ENCODE results near the gene ANKRD60.

ANKRD60 gene

GRCh38 chr20:58223358-58223941 lies 5.0 kb downstream of the ANKRD60 start:
- DNase-seq (ENCODE audit: low spot score) = no peak

GRCh38 chr20:58222446-58222845 lies 6.0 kb downstream of the ANKRD60 start:
- DNase-seq (ENCODE audit: low spot score) = no peak

GRCh38 chr20:58219342-58219700 lies 9.1 kb downstream of the ANKRD60 start:
- DNase-seq (ENCODE audit: low spot score) = no peak

GRCh38 chr20:58218665-58219341 lies 9.7 kb downstream of the ANKRD60 start:
- no peak for DNase-seq (ENCODE audit: low spot score)

GRCh38 chr20:58216334-58216733 lies 12.1 kb downstream of the ANKRD60 start:
- no peak for DNase-seq (ENCODE audit: low spot score)

- no peak for DNase-seq (ENCODE audit: low spot score)
Observed at GRCh38 chr20:58215116-58215515, 13.3 kb downstream of the ANKRD60 start.

GRCh38 chr20:58214310-58214709 lies 14.1 kb downstream of the ANKRD60 start:
- no peak for DNase-seq (ENCODE audit: low spot score)

GRCh38 chr20:58213716-58214115 lies 14.7 kb downstream of the ANKRD60 start:
- no peak for DNase-seq (ENCODE audit: low spot score)

GRCh38 chr20:58213121-58213520 lies 15.3 kb downstream of the ANKRD60 start:
- DNase-seq (ENCODE audit: low spot score) = no peak

- no peak for DNase-seq (ENCODE audit: low spot score)
Observed at GRCh38 chr20:58212636-58213035, 15.8 kb downstream of the ANKRD60 start.

GRCh38 chr20:58210398-58210747 lies 18.1 kb downstream of the ANKRD60 start:
- no peak for DNase-seq (ENCODE audit: low spot score)

- DNase-seq (ENCODE audit: low spot score) = peak; percentile 89
Observed at GRCh38 chr20:58209652-58210397, 18.6 kb downstream of the ANKRD60 start.

- DNase-seq (ENCODE audit: low spot score) = no peak
Observed at GRCh38 chr20:58208944-58209343, 19.5 kb downstream of the ANKRD60 start.

- DNase-seq (ENCODE audit: low spot score) = no peak
Observed at GRCh38 chr20:58205850-58206249, 22.6 kb downstream of the ANKRD60 start.

- DNase-seq (ENCODE audit: low spot score) = no peak
Observed at GRCh38 chr20:58202044-58202443, 26.4 kb downstream of the ANKRD60 start.

- DNase-seq (ENCODE audit: low spot score) = no peak
Observed at GRCh38 chr20:58201616-58202015, 26.8 kb downstream of the ANKRD60 start.

GRCh38 chr20:58199469-58199868 lies 29.0 kb downstream of the ANKRD60 start:
- DNase-seq (ENCODE audit: low spot score) = no peak

GRCh38 chr20:58198901-58199355 lies 29.5 kb downstream of the ANKRD60 start:
- no peak for DNase-seq (ENCODE audit: low spot score)

- DNase-seq (ENCODE audit: low spot score) = no peak
Observed at GRCh38 chr20:58198384-58198783, 30.1 kb downstream of the ANKRD60 start.

GRCh38 chr20:58197185-58197469 lies 31.3 kb downstream of the ANKRD60 start:
- no peak for DNase-seq (ENCODE audit: low spot score)

GRCh38 chr20:58196402-58197184 lies 31.9 kb downstream of the ANKRD60 start:
- no peak for DNase-seq (ENCODE audit: low spot score)

GRCh38 chr20:58195047-58195446 lies 33.4 kb downstream of the ANKRD60 start:
- DNase-seq (ENCODE audit: low spot score) = no peak

Data from germinal center (tissue), 1 donor.